Urinary bladder (tissue), 4 donors: ENCODE data around the gene GUF1. TPM values are rescaled to one million over a fixed set of nuclear protein-coding genes. Genes with fewer than 3 reads are reported as not detected.
A peak's percentile ranks its signal among the peaks of the same experiment; 100 is the strongest.

Experiments
- DNase-seq: peaks from one replicate; pipeline ENCODE4 v3.0.0-alpha.2; 2015; ENCODE audit errors: extremely low spot score
- H3K27ac ChIP-seq: one replicate; pipeline ENCODE4 v1.5.1; 2013; ENCODE audit warnings: low read depth, mild to moderate bottlenecking, moderate library complexity
- H3K36me3 ChIP-seq: one replicate; pipeline ENCODE4 v1.6.1; 2013; ENCODE audit warnings: mild to moderate bottlenecking, moderate library complexity; ENCODE audit not compliant: insufficient read depth
- H3K4me1 ChIP-seq: one replicate; pipeline ENCODE4 v1.6.1; 2013; ENCODE audit warnings: mild to moderate bottlenecking, moderate library complexity; ENCODE audit not compliant: insufficient read depth
- H3K4me3 ChIP-seq: one replicate; pipeline ENCODE4 v1.5.1; 2013; ENCODE audit warnings: low read depth, low read length
- WGBS: extraction: QIAGEN DNeasy Blood & Tissue Kit; methylation state at CpG from one replicate; pipeline ENCODE4 v1.1.7; 2013; 5-methylcytosine and 5-hydroxymethylcytosine counted together
- polyA plus RNA-seq: library from polyadenylated mRNA; stranded (reverse); fragments of 200-250 nt; gene quantifications from one replicate; pipeline ENCODE4 v1.2.3, GENCODE V29; 2013
- total RNA-seq: library from RNA; depleted of rRNA; stranded (reverse); fragments of >200 nt; gene quantifications from one replicate; pipeline ENCODE4 v1.2.3, GENCODE V29; 2014
- donor health status: healthy with polysubstance abuse.
- donor health status: healthy.

GUF1 gene
- total and polyA plus RNA-seq, 2 donors = 10.3 to 30.8 TPM

GRCh38 chr4:44668526-44668925 is 9.7 kb upstream of the GUF1 start:
- Histone ChIP-seq H3K4me3 (no peak overlapping the region), H3K36me3 (no peaks in the 10 kb centered on the region), H3K4me1 (no peaks in the 10 kb centered on the region), H3K27ac (no peak overlapping the region)
- DNase-seq = no peak
- WGBS = 60% methylated on average over 2 of the region's 2 CpGs

- WGBS = 45% methylated on average over 4 of the region's 4 CpGs
- H3K4me3 ChIP-seq = no peak overlapping the region
- no peak overlapping the region for H3K27ac ChIP-seq
- H3K36me3 ChIP-seq = no peaks in the 10 kb centered on the region
- no peak for DNase-seq
- H3K4me1 ChIP-seq = no peaks in the 10 kb centered on the region
Observed at GRCh38 chr4:44670506-44671199, 7.6 kb upstream of the GUF1 start.

GRCh38 chr4:44671636-44672035 is 6.6 kb upstream of the GUF1 start:
- 85% methylated on average over 3 of the region's 3 CpGs for WGBS
- Histone ChIP-seq H3K4me3 (no peak overlapping the region), H3K4me1 (no peaks in the 10 kb centered on the region), H3K27ac (no peak overlapping the region), H3K36me3 (no peaks in the 10 kb centered on the region)
- no peak for DNase-seq

GRCh38 chr4:44674471-44674870 is 3.7 kb upstream of the GUF1 start:
- no peak overlapping the region for H3K27ac ChIP-seq
- WGBS = 74% methylated on average over 1 of the region's 1 CpG
- DNase-seq = no peak
- H3K36me3 ChIP-seq = no peaks in the 10 kb centered on the region
- H3K4me3 ChIP-seq = no peak overlapping the region
- no peaks in the 10 kb centered on the region for H3K4me1 ChIP-seq

- H3K4me1 ChIP-seq = no peaks in the 10 kb centered on the region
- no peak overlapping the region for H3K27ac ChIP-seq
- no peaks in the 10 kb centered on the region for H3K36me3 ChIP-seq
- H3K4me3 ChIP-seq = no peak overlapping the region
- 66% methylated on average over 5 of the region's 5 CpGs for WGBS
- no peak for DNase-seq
Observed at GRCh38 chr4:44675366-44675765, 2.9 kb upstream of the GUF1 start.

- 2% methylated on average over 3 of the region's 3 CpGs for WGBS
- Histone ChIP-seq H3K36me3 (no peaks in the 10 kb centered on the region), H3K4me1 (no peaks in the 10 kb centered on the region), H3K27ac (no peak overlapping the region), H3K4me3 (peak overlapping the region; percentile 95)
- DNase-seq = no peak
Observed at GRCh38 chr4:44679060-44679459, 840 bp downstream of the GUF1 start.

GRCh38 chr4:44684648-44685047 is 6.4 kb downstream of the GUF1 start:
- WGBS = 90% methylated on average over 1 of the region's 1 CpG

GRCh38 chr4:44700427-44700826 is 22.2 kb downstream of the GUF1 start:
- no peak for DNase-seq
- 95% methylated on average over 1 of the region's 1 CpG for WGBS
- peaks cover 2% of the 10 kb centered on the region for H3K4me1 ChIP-seq
- H3K27ac ChIP-seq = no peak overlapping the region
- peaks cover 4% of the 10 kb centered on the region for H3K36me3 ChIP-seq
- H3K4me3 ChIP-seq = no peak overlapping the region

More at GRCh38 chr4:44684648-44685047, 6.4 kb downstream of the GUF1 start:
- Histone ChIP-seq H3K36me3 (peaks cover 4% of the 10 kb centered on the region), H3K4me3 (no peak overlapping the region), H3K27ac (no peak overlapping the region), H3K4me1 (no peaks in the 10 kb centered on the region)
- DNase-seq = no peak

- no peak overlapping the region for H3K27ac ChIP-seq
- peaks cover 2% of the 10 kb centered on the region for H3K4me1 ChIP-seq
- 88% methylated on average over 2 of the region's 2 CpGs for WGBS
- no peak overlapping the region for H3K4me3 ChIP-seq
- no peak for DNase-seq
- H3K36me3 ChIP-seq = peaks cover 4% of the 10 kb centered on the region
Observed at GRCh38 chr4:44701037-44701436, 22.8 kb downstream of the GUF1 start.

- Histone ChIP-seq H3K36me3 (peaks cover 2% of the 10 kb centered on the region), H3K27ac (no peak overlapping the region), H3K4me3 (no peak overlapping the region), H3K4me1 (peaks cover 2% of the 10 kb centered on the region)
- WGBS = 78% methylated on average over 4 of the region's 4 CpGs
- no peak for DNase-seq
Observed at GRCh38 chr4:44704673-44705072, 26.5 kb downstream of the GUF1 start.

GRCh38 chr4:44713125-44713524 is 34.9 kb downstream of the GUF1 start:
- H3K27ac ChIP-seq = no peak overlapping the region
- H3K4me3 ChIP-seq = no peak overlapping the region
- 99% methylated on average over 1 of the region's 1 CpG for WGBS
- DNase-seq = no peak
- H3K36me3 ChIP-seq = peaks cover 4% of the 10 kb centered on the region
- no peaks in the 10 kb centered on the region for H3K4me1 ChIP-seq

GRCh38 chr4:44716597-44716996 is 38.4 kb downstream of the GUF1 start:
- Histone ChIP-seq H3K4me3 (no peak overlapping the region), H3K36me3 (no peaks in the 10 kb centered on the region), H3K4me1 (no peaks in the 10 kb centered on the region), H3K27ac (no peak overlapping the region)
- no peak for DNase-seq
- WGBS = 59% methylated on average over 5 of the region's 5 CpGs

GRCh38 chr4:44720371-44720770 is 42.2 kb downstream of the GUF1 start:
- Histone ChIP-seq H3K4me3 (no peak overlapping the region), H3K27ac (no peak overlapping the region), H3K4me1 (no peaks in the 10 kb centered on the region), H3K36me3 (no peaks in the 10 kb centered on the region)
- no peak for DNase-seq
- WGBS = 90% methylated on average over 4 of the region's 4 CpGs

GRCh38 chr4:44722001-44722400 is 43.8 kb downstream of the GUF1 start:
- DNase-seq = no peak
- Histone ChIP-seq H3K36me3 (no peaks in the 10 kb centered on the region), H3K27ac (no peak overlapping the region), H3K4me3 (no peak overlapping the region), H3K4me1 (no peaks in the 10 kb centered on the region)
- 87% methylated on average over 3 of the region's 3 CpGs for WGBS

GRCh38 chr4:44725166-44725565 is 46.9 kb downstream of the GUF1 start:
- Histone ChIP-seq H3K4me3 (peak overlapping the region; percentile 81), H3K27ac (no peak overlapping the region), H3K36me3 (no peaks in the 10 kb centered on the region), H3K4me1 (no peaks in the 10 kb centered on the region)
- WGBS = 23% methylated on average over 6 of the region's 6 CpGs
- no peak for DNase-seq
